Measurements from ENCODE around the gene ABCC2. TPM values are rescaled to one million over a fixed set of nuclear protein-coding genes. Genes with fewer than 3 reads are reported as not detected.

ABCC2 gene
- total RNA-seq, 4 donors from 2014 or later, result 1.3 to 4.2 (median 2.2) TPM

- no peak for TF ChIP-seq CTCF (IDR thresholded peaks at IDR 0.05; ENCODE audit: low read depth)
Measured at GRCh38 chr10:99777918-99778714, 4.3 kb upstream of the ABCC2 start.

- TF ChIP-seq CTCF (IDR thresholded peaks at IDR 0.05; ENCODE audit: low read depth), result no peak
Measured at GRCh38 chr10:99779335-99779734, 3.1 kb upstream of the ABCC2 start.

- no peak for TF ChIP-seq CTCF (IDR thresholded peaks at IDR 0.05; ENCODE audit: low read depth)
Measured at GRCh38 chr10:99781734-99782429, 558 bp upstream of the ABCC2 start.

- TF ChIP-seq CTCF (IDR thresholded peaks at IDR 0.05; ENCODE audit: low read depth), result no peak
Measured at GRCh38 chr10:99784016-99784726, 1.7 kb downstream of the ABCC2 start.

GRCh38 chr10:99784727-99785441, 2.4 kb downstream of the ABCC2 start:
- no peak for TF ChIP-seq CTCF (IDR thresholded peaks at IDR 0.05; ENCODE audit: low read depth)

- no peak for TF ChIP-seq CTCF (IDR thresholded peaks at IDR 0.05; ENCODE audit: low read depth)
Measured at GRCh38 chr10:99785646-99786045, 3.2 kb downstream of the ABCC2 start.

Measured in subcutaneous adipose tissue (tissue), 4 donors.